Stimulated activated CD4-positive, alpha-beta T cell treated with anti-CD3 and anti-CD28 coated beads, Interleukin-1b, Interleukin-23, amount 100 ng/mL, for 48 hours (primary cell): ENCODE results near the gene GNAT1.
"Not testable (repeated sequence)": the region's sequence is repeated elsewhere in the genome, so short reads cannot be mapped to it uniquely, and the experiment has no call there.

Experiments used
- DNase-seq: peaks from one replicate; pipeline ENCODE4 v3.0.0-alpha.2; 2020

Gene GNAT1

GRCh38 chr3:50203809-50204803 is 12.7 kb downstream of the GNAT1 start:
- no peak for DNase-seq

- no peak for DNase-seq
Observed at GRCh38 chr3:50204804-50205412, 13.5 kb downstream of the GNAT1 start, which contains the start of gene SLC38A3. TSS of gene SLC38A3 (plus strand) at chr3:50205271. CDS start at chr3:50214200, 8,929 bp downstream.

GRCh38 chr3:50205413-50206276 is 14.2 kb downstream of the GNAT1 start:
- peak; percentile 22 for DNase-seq

- DNase-seq = no peak
Observed at GRCh38 chr3:50207359-50208042, 16.1 kb downstream of the GNAT1 start.

- no peak for DNase-seq
Observed at GRCh38 chr3:50208677-50209344, 17.4 kb downstream of the GNAT1 start.

- DNase-seq = no peak
Observed at GRCh38 chr3:50210176-50210509, 18.7 kb downstream of the GNAT1 start.

GRCh38 chr3:50210510-50211367 is 19.3 kb downstream of the GNAT1 start:
- no peak for DNase-seq

- not testable (repeated sequence) for DNase-seq
Observed at GRCh38 chr3:50211368-50211717, 19.9 kb downstream of the GNAT1 start.

GRCh38 chr3:50211930-50212329 is 20.5 kb downstream of the GNAT1 start:
- DNase-seq = peak; percentile 53

GRCh38 chr3:50212502-50212901 is 21.1 kb downstream of the GNAT1 start:
- DNase-seq = no peak

- DNase-seq = no peak
Observed at GRCh38 chr3:50212971-50213370, 21.6 kb downstream of the GNAT1 start.

- DNase-seq = no peak
Observed at GRCh38 chr3:50213373-50213772, 22.0 kb downstream of the GNAT1 start.

- DNase-seq = no peak
Observed at GRCh38 chr3:50214824-50215223, 23.4 kb downstream of the GNAT1 start.

GRCh38 chr3:50215529-50215928 is 24.1 kb downstream of the GNAT1 start:
- no peak for DNase-seq

GRCh38 chr3:50217681-50218080 is 26.3 kb downstream of the GNAT1 start:
- no peak for DNase-seq

- DNase-seq = no peak
Observed at GRCh38 chr3:50218448-50218847, 27.0 kb downstream of the GNAT1 start.

GRCh38 chr3:50219285-50219684 is 27.9 kb downstream of the GNAT1 start:
- no peak for DNase-seq

- DNase-seq = no peak
Observed at GRCh38 chr3:50220109-50220508, 28.7 kb downstream of the GNAT1 start.

GRCh38 chr3:50221051-50221410 is 29.6 kb downstream of the GNAT1 start:
- DNase-seq = no peak

- no peak for DNase-seq
Observed at GRCh38 chr3:50221411-50222168, 30.2 kb downstream of the GNAT1 start.
